Neuronal stem cell (in vitro differentiated cells): ENCODE measurements around the gene CLASRP. TPM values are rescaled to one million over a fixed set of nuclear protein-coding genes. Genes with fewer than 3 reads are reported as not detected.

Experiments used
- DNase-seq: peaks from one replicate; pipeline ENCODE4 v3.0.0-alpha.2; 2013; ENCODE audit warnings: low spot score
- H2AFZ ChIP-seq: one replicate; pipeline ENCODE4 v1.6.1; 2013; ENCODE audit warnings: mild to moderate bottlenecking, low read length, inconsistent platforms
- H2AK5ac ChIP-seq: 2 replicates; pipeline ENCODE4 v1.6.1; 2013; ENCODE audit warnings: low read depth, mild to moderate bottlenecking, inconsistent platforms, low read length, moderate library complexity, mixed read lengths
- H2BK120ac ChIP-seq: 2 replicates; pipeline ENCODE4 v1.6.1; 2013; ENCODE audit warnings: low read depth, mild to moderate bottlenecking, inconsistent platforms, low read length, moderate library complexity, mixed read lengths
- H2BK12ac ChIP-seq: one replicate; pipeline ENCODE4 v1.6.1; 2013; ENCODE audit warnings: low read length, inconsistent platforms
- H2BK15ac ChIP-seq: 2 replicates; pipeline ENCODE4 v1.6.1; 2013; ENCODE audit warnings: mild to moderate bottlenecking, low read length, inconsistent platforms, mixed read lengths
- H2BK5ac ChIP-seq: one replicate; pipeline ENCODE4 v1.6.1; 2013; ENCODE audit warnings: inconsistent platforms, mild to moderate bottlenecking, low read length, moderate library complexity
- H3K14ac ChIP-seq: one replicate; pipeline ENCODE4 v1.6.1; 2013; ENCODE audit warnings: low read length, inconsistent platforms
- H3K18ac ChIP-seq: 2 replicates; pipeline ENCODE4 v1.6.1; 2013; ENCODE audit warnings: low read length, inconsistent platforms
- H3K23ac ChIP-seq: 2 replicates; pipeline ENCODE4 v1.6.1; 2013; ENCODE audit warnings: low read depth, mild to moderate bottlenecking, mixed read lengths, low read length, inconsistent platforms; ENCODE audit not compliant: poor library complexity
- H3K27ac ChIP-seq: replicated peaks from 3 replicates; pipeline ENCODE4 v1.5.1; 2013; ENCODE audit warnings: low read length, inconsistent platforms
- H3K27me3 ChIP-seq, 3 experiments: 2 replicates each; pipeline ENCODE4 v1.6.1; 2013; ENCODE audit warnings: low read length in 3 of 3, mild to moderate bottlenecking in 2 of 3, inconsistent platforms in 1 of 3, low read depth in 1 of 3, mixed read lengths in 1 of 3, moderate library complexity in 1 of 3; ENCODE audit not compliant: control insufficient read depth in 3 of 3, insufficient read depth in 3 of 3
- H3K36me3 ChIP-seq, 2 donors: replicated peaks in 1 of 2; 2 replicates each; pipeline ENCODE4 v1.6.1; 2013; ENCODE audit warnings: low read length in 2 of 2; ENCODE audit not compliant: control insufficient read depth in 2 of 2, insufficient read depth in 2 of 2
- H3K4ac ChIP-seq: 2 replicates; pipeline ENCODE4 v1.6.1; 2013; ENCODE audit warnings: inconsistent platforms, mild to moderate bottlenecking, low read length, moderate library complexity
- H3K4me1 ChIP-seq, 2 donors: 1 replicate in 1 of 2; 2 replicates in 1 of 2; pipeline ENCODE4 v1.6.1; 2013; ENCODE audit warnings: low read length in 2 of 2, low read depth in 1 of 2; ENCODE audit not compliant: control insufficient read depth in 2 of 2, insufficient read depth in 1 of 2
- H3K4me2 ChIP-seq: one replicate; pipeline ENCODE4 v1.6.1; 2013; ENCODE audit warnings: mild to moderate bottlenecking, low read length, inconsistent platforms; ENCODE audit not compliant: insufficient read depth, poor library complexity, severe bottlenecking
- H3K4me3 ChIP-seq, 2 donors: 2 replicates each; pipeline ENCODE4 v1.5.1; 2013; ENCODE audit warnings: low read length in 2 of 2, mild to moderate bottlenecking in 2 of 2, inconsistent platforms in 1 of 2, moderate library complexity in 1 of 2
- H3K79me1 ChIP-seq: one replicate; pipeline ENCODE4 v1.6.1; 2013; ENCODE audit warnings: low read depth, mild to moderate bottlenecking, inconsistent platforms, low read length, moderate library complexity
- H3K9ac ChIP-seq: one replicate; pipeline ENCODE4 v1.6.1; 2013; ENCODE audit warnings: mild to moderate bottlenecking, low read depth, low read length, inconsistent platforms; ENCODE audit not compliant: poor library complexity
- H3K9me3 ChIP-seq, 2 donors: replicated peaks in 1 of 2; 2 replicates each; pipeline versions ENCODE3 to v1.6.1; 2013; ENCODE audit warnings: low read length in 2 of 2, mild to moderate bottlenecking in 2 of 2, inconsistent platforms in 1 of 2, low read depth in 1 of 2, mixed read lengths in 1 of 2, moderate library complexity in 1 of 2; ENCODE audit not compliant: control insufficient read depth in 2 of 2, insufficient read depth in 1 of 2
- H4K8ac ChIP-seq: one replicate; pipeline ENCODE4 v1.6.1; 2013; ENCODE audit warnings: low read depth, mild to moderate bottlenecking, inconsistent platforms, low read length, moderate library complexity
- H4K91ac ChIP-seq: one replicate; pipeline ENCODE4 v1.6.1; 2013; ENCODE audit warnings: low read length, low read depth, mild to moderate bottlenecking, inconsistent platforms; ENCODE audit not compliant: poor library complexity
- WGBS, 2 donors: extraction: QIAGEN DNeasy Blood & Tissue Kit; methylation state at CpG; one replicate each; pipeline ENCODE4 v1.1.7; 2013; ENCODE audit warnings: missing lambda C conversion rate in 2 of 2, mixed read lengths in 1 of 2; ENCODE audit not compliant: insufficient read length in 2 of 2, insufficient replicate concordance in 1 of 2; ENCODE audit errors: extremely low coverage in 2 of 2; 5-methylcytosine and 5-hydroxymethylcytosine counted together
- small RNA-seq: library from polyadenylated mRNA; stranded (forward); fragments of <200 nt; extraction: miRNeasy Mini kit (QIAGEN cat#:217004); gene quantifications from one replicate; pipeline ENCODE3, GENCODE V24; 2013; ENCODE audit not compliant: insufficient read depth

The CLASRP gene

GRCh38 chr19:45119582-45119981 lies 80.7 kb downstream of the CLASRP start:
- Histone ChIP-seq H3K27ac (no peak overlapping the region), H3K4ac (no peak overlapping the region), H3K14ac (no peak overlapping the region), H3K27me3 (no peaks in the 10 kb centered on the region), H3K36me3 (no peaks in the 10 kb centered on the region), H2AK5ac (no peak overlapping the region), H3K18ac (no peak overlapping the region), H3K4me3 (no peak overlapping the region), H2BK15ac (no peak overlapping the region), H3K4me2 (no peak overlapping the region), H2BK120ac (no peak overlapping the region), H2AFZ (no peak overlapping the region), H3K9me3 (peaks cover 0 to 2% of the 10 kb centered on the region in 2 donors), H2BK5ac (no peak overlapping the region), H3K79me1 (peaks cover 39% of the 10 kb centered on the region), H4K91ac (no peak overlapping the region), H2BK12ac (no peak overlapping the region), H3K23ac (no peak overlapping the region), H3K4me1 (peaks cover 16% of the 10 kb centered on the region in 2 donors), H4K8ac (no peak overlapping the region), H3K9ac (no peak overlapping the region)
- WGBS, 2 donors = no CpG with 5 or more reads among the region's 6 CpGs
- no peak for DNase-seq

Small RNA genes lying within 50 kb of the gene (small RNA-seq; reads per million reads assigned to genes)
- gene RNU6-611P = not detected
